HG03045 (cell line): ENCODE data around the gene BMP8B.
A peak's percentile ranks its signal among the peaks of the same experiment; 100 is the strongest.

ENCODE experiments used
- ATAC-seq: cut with Tn5 transposase; IDR thresholded peaks from one replicate; pipeline ENCODE4 v1.9.1; 2021; ENCODE audit warnings: mild to moderate bottlenecking, moderate library complexity; ENCODE audit not compliant: unreplicated experiment

The BMP8B gene

DNA sequence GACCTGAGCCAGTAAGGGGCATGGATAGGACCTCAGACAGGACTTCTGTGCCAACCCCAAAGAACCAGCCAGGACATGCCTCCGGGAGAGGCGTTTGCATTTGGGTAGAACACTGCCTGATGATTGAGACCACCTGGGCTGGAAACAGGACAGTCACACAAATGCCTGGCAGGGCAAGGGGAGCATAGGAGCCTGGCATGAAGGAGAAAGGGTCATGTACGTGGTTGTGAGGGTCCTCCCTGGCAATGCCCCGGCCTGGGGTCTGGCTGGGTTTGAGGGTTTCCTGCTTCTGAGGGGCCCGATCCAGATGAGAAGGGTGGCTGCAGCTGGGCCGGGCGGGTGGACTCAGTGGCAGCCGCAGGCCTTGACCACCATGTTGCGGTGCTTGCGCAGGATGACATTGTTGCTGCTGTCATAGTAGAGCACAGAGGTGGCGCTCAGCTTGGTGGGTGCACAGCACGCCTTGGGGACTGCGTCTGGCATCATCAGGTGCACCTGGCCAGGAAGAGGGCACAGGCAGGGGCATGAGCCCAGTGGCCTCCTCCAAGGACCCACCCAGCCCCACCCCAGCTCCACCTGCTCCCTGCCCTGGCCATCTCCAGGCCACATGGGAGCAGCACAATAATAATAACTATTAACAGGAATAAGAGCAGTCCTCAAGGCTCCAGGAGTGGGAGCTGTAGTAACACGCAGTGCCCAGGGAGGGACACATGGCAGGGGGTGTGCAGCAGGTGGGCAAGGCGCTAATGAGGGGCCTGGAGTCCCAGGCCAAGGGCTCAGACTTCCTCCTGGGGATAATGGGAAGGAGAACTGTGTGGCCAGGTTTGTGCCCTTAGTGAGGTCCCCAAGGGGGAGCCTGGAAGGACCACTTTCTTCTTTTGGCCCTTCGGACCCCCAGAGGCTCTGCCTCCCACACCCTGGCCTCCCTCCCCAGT is 28.3 kb downstream of the BMP8B start:
- ATAC-seq = no peak

DNA sequence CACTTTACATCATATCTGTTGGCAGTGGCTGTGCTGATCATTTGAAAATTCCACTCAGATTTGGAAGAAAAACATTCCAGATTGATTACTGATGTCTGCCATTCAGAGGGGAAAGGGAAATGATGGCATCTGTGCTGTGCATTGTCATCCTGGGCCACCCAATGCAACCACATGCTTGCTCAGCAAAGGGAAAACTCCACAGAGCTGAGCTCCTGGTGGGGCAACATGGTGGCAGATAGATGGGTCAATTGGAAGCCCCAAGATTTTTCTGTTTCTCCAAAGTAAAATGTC is 29.3 kb downstream of the BMP8B start:
- ATAC-seq = no peak

DNA sequence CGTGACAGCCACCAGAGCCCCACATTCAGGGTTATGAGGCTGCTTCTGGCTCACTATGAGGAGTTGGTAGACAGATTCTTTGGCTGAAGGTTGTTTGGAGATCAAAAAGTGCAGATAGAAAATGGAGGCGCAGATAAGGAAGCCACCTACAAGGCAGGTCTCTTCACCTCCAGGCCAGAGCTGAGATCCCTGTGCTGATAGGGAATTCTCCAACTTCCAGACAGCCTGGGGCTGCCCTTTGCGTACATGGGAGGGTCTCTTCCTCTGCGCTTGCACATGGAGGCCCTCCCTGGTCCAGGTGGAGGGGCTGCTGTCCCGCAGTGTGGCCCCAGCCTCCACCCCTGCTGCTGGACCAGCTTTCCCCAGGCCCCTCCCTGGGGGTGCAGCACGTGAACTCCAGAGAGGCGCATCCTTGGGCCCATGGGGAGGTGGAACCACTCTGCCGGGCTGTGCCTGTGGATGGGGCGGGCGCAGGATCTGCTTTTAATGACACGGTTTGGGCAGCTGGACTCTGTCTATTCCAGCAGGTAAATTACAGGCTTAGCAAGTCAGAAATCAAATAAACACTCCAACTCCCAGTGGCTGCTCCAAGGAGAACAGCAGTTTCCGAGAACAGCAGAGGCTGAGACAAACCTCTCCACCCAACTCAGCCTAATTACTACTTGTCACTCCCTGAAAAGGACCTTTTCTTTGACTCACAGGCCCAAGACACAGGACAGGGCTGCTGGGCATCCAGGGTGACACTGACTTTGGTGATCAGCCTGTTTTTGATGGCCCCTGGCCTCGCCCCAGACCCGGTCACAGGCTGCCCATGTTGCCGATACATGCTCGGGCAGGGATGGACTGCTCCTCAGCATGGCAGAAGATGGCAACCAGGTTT is 29.9 kb downstream of the BMP8B start:
- no peak for ATAC-seq

DNA sequence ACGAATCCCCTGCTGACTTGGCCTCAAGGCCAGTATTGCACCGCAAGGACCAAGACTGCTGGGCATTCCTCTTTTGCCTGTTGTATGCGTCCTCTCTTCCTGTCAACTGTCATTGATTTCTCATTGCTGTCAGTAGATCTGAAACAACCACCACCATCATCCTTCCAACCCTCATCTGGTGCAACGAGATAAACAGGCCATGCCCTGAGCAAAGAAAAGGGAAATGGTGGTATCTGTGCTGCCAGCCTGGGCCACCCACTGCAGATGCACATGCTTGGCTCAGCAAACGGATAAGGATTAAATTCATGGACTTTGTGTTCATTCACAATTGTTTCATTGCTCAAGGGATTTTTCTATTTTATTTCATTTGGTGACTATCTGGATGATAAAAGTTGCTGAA is 31.2 kb downstream of the BMP8B start:
- no peak for ATAC-seq

DNA sequence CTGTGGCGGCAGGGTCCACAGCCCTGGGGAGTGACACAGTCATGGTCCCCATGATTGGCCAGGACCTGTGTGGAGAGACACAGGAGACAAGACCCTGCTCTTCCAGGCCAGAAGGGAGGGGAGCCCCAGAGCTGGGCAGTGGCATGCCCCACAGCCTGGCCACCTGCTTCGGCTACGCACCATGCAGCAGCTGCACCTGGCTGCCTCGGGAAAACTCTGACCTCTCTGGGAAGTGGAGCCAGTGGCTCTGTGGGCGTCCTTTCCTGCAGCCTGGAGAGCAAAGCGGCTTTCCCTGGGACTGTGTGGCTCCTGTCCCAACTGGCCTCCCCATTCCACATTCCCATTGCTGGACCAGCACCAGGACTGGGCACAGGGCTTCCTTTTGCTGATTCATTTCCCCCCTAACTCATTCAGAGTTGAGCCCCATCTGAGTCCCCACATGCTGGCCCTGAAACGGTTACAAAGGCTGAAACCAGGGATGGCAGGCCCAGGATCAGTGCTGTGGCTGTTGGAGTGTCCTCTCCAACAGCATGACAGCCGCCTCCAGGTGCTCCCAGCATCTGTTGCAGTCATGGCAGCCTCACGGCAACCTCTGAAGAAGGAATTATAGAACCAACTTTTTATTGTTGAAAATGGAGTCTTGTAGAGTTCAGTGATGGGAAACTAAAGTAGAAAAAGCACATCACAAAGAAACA is 32.6 kb downstream of the BMP8B start:
- no peak for ATAC-seq

DNA sequence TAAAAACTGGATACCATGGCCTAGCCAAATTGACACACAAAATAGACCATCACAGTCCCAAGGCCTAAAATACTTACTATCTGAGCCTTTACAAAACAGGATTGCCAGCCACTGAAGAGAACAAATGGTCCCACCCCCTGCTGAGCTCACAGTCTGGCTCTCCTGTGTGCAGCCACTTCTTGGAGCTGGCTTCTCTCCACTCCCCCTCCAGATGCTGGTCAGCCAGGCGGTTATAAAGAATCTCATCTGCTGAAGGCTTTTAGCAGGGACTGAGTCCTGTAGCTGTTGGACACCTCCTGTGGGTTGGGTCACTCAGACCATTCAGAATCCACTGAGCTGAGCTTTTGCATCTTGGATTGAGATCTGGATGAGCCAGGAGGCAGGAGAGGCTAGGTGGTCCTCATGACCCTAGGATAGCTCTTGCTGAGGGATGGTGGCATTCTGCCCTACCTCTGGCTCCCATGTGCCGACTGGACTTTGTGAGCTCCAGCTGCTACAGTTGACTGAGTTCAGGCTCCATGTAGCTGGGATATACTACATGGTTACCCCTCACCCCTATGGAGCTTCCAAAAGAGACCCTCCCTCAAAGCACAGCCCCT is 33.7 kb downstream of the BMP8B start:
- no peak for ATAC-seq

DNA sequence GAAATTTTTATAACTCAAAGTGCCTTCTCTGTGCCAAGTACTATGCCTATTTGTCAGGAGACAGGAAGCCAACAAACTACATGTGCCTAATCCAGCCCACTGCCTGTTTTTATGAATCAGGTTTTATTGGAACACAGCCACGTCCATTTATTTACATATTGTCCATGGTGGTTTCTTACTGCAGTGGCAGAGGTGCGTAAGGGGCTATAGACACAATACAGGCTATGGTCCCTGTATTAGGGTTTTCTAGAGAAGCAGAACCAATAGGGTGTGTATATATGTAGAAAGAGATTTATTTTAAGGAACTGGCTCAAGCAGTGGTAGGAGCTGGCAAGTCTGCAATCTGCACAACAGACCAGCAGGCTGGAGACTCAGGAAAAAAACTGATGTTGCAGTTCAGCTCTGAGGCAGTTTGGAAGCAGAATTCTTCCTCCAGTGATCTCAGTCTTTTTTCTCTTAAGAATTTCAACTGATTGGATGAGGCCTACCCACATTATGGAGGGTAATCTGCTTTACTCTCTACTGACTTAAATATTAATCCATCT is 34.6 kb downstream of the BMP8B start:
- ATAC-seq = no peak

DNA sequence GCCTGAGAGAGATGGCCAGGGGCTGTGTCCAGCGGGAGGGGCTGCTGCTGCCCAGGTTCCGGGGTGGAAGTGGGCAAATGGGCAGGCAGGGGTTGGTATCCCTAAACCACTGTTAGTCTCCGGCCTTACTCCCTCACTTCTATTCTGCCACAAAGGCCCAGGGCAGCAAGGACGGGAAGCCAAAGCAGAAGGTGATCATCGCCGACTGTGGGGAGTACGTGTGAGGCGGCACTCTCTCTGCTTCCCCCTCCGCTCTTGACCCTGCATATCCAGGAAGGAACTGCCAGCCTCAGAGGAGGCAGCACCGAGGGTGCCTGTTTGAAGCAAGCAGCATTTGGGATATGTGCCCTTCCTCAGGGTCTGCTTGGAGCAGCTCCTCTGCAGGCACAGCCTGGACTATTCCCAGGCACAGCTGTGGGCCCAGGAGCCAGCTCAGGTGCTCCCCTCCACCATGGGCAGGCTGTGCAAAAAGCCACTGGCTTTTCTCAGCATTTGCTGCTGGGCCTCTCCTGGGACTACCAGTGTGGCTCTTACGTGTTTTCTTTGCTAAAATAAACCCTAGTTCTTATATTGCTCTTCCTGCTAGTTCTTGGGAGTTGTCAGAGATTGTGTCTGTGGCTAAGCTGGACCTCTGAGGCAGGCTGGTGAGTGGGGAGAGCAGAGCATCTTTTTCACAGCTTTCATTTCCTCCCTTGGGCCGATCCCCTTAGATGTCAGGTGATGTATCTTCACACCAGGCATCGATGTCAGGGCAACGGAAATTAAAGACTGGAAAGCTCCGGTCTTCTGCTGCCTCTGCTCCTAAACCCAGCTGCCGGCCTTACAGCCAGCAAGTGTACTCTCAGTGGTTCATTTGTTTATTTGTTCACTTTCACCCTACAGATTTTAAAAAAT is 35.3 kb downstream of the BMP8B start:
- ATAC-seq = no peak

DNA sequence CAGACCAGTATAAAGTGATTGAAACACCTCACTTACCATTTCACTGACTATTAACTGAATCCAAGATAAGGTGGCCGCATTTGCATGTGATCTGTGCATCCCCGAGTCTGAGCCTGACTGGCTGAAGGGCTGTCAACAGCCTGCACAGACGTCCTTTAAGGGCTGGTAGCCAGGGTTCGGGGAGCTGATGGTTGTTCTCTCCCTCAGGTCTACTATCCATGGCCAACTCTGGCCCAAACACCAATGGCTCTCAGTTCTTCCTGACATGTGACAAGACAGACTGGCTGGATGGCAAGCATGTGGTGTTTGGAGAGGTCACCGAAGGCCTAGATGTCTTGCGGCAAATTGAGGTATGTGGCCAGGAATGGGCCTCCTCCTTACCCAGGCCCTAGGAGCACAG is 36.0 kb downstream of the BMP8B start:
- no peak for ATAC-seq

DNA sequence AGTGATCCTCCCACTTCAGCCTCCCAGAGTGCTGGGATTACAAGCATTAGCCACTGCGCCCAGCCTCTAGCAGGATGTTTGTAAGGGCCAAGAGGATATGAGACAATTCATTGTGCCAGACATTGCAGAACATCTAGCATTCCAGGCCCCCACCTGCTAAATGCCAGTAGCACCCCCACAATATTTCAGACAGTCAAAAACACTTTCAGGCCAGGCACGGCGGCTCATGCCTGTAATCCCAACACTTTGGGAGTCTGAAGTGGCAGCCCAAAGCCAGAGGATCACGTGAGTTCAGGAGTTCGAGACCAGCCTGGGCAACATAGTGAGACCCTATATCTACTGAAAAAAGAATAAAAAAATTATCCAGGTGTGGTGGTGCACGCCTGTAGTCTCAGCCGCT is 37.1 kb downstream of the BMP8B start:
- no peak for ATAC-seq

DNA sequence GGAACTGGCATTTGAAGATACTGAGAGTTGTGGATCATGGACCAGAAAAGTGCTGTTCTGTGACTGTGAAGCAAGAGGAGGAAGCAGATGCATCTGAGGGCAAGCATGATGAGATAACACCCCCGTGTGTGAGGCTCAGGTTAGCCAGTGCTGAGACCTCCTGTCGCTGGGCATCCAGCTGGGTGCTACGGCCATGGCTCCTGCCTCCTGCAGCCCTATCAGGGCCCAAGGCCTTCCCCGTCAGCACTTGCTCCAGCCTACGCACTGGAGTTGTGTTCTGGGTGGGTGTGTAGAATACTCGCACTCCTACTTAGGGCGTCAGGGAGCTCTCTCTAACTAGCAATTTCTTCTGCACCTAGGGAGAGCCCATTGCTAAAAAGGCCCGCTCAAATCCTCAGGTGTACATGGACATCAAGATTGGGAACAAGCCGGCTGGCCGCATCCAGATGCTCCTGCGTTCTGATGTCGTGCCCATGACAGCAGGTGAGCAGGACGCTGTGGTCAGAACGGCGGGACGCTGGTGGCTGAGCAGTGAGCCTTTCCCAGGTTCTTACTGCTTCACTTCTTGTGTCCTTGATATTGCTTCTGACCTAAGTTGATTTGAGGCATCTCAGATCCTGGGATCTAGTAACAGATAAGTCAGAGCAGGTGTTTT is 43.5 kb downstream of the BMP8B start:
- ATAC-seq = no peak

DNA sequence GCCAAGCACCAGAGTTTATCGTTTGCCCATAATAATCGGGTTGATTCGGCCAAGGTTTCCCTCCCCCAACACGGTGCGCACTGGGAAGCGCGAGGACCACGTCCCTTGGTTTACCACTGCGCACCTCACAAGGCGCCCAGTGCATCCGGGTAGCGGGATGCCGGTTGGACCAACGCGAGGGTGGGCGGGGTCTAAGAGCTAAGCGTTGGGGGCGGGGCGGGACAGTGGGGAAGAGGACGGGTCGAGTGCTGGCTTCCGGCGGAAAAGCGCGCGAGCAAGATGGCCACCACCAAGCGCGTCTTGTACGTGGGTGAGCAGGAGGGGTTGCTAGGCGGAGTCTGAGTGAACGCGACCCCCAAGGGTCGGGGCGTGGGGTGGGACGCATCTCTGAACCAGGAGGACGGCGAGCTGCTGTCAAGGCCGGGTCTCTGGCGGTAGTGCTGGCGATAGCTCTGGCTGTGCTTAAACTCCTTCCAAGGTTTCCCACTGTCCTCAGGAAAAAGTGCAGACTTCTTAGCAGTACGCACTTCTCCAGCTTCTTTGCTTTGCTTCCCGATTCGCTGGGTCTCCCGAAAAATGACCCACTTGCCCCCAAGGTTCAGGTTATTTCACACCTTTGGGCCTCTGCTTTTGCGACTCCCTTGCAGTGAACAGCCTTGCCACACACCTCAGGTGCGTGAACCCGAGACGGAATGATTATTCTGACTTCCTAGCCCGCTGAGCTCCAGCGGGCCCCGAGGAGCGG is 49.9 kb downstream of the BMP8B start, which contains the start of gene PPIE:
Gene PPIE (plus strand): TSS at position 261 of the 745 bp plus-strand sequence. CDS start 19 bp downstream, at position 280.
- ATAC-seq = peak; percentile 84

DNA sequence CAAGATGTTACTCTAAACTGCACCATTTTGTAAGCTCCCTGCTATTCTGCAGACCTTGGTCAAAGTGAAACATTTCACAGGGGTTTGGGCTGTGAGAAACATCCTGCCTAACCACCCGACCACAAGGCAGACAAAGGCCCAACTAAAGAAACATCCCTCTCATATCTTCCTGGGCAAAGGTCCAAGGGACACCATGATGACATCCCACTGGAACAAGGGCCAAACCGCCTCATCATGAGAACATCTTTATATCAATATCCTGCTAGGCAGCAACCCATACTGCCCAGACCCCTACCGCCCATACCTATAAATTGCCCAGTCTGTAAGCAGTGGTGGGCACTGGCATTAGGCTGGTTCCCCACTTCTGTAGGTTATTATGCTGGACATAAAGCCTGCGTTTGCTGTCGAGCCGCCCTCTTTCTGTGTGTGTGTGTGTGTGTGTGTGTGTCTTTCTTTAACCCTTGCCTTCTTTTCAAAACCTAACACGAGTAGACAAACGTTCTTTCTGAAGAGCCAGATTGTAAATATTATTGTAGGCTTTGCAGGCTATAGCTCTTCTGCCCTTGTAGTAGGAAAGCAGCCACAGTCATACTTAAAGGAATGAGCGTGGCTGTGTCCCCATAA is 51.0 kb downstream of the BMP8B start:
- no peak for ATAC-seq

DNA sequence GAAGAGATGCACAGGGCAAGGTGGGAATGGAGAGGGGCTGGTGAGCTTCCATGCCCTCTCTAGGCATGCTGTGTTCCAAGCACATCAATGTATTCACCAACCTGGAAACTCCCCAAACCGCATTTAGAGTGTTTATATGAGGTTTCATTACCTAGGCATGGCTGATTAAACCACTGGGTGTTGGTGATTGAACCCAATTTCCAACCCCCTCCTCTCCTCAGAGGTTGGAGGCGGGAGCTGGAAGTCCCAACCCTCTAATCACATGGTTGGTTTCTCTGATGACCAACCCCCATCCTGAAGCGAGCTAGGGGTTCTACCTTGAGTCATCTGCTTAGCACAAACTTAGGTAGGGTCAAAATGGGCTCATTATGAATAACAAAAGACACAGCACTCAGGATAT is 52.9 kb downstream of the BMP8B start:
- ATAC-seq = no peak

DNA sequence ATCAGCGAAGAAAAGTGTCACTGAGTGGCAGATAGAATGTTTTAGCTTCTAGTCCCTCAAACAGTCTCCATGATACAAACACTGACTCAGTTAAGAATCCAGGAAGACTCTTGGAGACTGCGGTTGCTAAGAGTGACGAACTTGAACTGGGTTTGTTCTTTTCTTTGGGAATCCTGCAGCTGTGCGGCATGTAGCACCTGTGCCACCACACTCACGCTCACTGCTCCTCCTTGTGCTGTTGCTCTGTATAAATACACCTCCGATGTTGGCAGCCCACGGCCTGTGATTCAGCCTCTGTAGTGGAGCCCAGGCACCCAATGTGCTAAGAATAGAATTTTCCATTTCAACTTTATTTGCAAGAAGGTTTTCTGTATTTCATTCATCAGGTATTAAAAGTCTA is 55.5 kb downstream of the BMP8B start:
- no peak for ATAC-seq

DNA sequence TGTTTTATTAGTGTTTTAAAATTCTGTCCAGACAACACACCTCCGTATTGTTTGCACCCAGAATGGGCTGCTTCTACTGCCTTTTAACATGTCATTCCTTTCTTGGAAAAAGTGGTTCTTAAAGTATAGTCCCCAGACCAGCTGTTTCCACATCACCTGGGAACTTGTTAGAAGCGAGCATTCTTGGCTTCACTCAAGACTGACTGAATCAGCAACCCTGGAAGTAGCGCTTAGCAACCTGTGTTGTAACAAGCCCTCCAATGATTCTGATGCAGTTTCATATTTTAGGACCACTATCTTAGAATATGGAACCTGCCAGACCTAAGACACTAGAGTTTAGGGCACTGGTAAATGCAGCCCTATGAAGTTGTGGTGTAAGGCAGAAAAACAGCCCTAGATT is 55.9 kb downstream of the BMP8B start:
- no peak for ATAC-seq

DNA sequence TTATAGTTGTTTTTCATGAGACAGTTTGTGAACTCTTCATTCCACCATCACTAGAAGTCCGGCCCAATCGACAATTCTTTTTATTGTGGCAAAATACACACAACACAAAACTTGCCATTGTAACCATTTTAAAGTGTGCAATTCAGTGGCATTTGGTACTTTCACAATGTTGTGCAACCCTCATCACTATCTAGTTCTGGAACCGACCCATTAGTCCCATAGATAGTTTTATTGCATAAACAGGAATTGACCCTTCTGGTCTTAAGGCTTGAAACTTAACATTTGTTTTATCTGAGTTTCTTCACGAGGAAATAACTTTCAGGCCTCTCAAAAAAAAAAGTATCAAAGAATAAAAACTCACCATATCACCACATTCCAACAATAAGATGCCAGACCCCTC is 58.8 kb downstream of the BMP8B start:
- ATAC-seq = no peak

DNA sequence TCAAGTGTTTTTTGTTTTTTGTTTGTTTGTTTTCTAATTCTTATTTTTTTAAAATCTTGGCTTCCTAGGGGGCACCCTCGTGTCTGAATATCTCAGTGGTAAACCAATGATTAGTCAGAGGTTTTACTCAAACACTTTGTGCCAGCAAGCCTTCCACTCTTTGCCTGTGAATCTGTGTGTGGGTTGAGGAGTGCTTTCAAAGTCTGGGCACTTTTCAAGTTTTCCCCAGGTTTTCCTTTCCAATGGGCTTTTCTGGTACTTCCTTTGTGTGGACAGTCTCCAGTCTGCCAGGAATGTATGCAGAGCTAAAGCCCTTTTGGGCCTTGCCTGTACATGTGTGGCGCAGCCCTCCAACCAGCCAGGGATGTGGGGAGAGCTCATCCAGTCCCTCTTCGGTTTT is 59.6 kb downstream of the BMP8B start:
- no peak for ATAC-seq
